ENCODE results near the gene SLIT1.

Gene SLIT1

GRCh38 chr10:97103316-97104080, 82.3 kb downstream of the SLIT1 start:
- H3F3A ChIP-seq (ENCODE audit: insufficient read depth, low read length): no peaks in the 10 kb centered on the region
- H3K9me3 ChIP-seq (ENCODE audit: low read length): no peaks in the 10 kb centered on the region
- no peak overlapping the region for H3K9ac ChIP-seq (ENCODE audit: low read length)
- H3K9me2 ChIP-seq (ENCODE audit: low read depth, low read length): no peaks in the 10 kb centered on the region
- no peaks in the 10 kb centered on the region for H4K20me1 ChIP-seq (ENCODE audit: insufficient read depth, low read length)
- no peak overlapping the region for H3K4me2 ChIP-seq (ENCODE audit: low read length)
- no peaks in the 10 kb centered on the region for H3K36me3 ChIP-seq (ENCODE audit: insufficient read depth, low read length)
- no peak overlapping the region for H2AFZ ChIP-seq (ENCODE audit: low read length)
- no peak overlapping the region for H3K4me3 ChIP-seq (ENCODE audit: low read depth, low read length, poor library complexity, severe bottlenecking)
- no peak for TF ChIP-seq EZH2 (IDR thresholded peaks at IDR 0.05; ENCODE audit: borderline replicate concordance, low read length)
- no peak for TF ChIP-seq CTCF (IDR thresholded peaks at IDR 0.05; ENCODE audit: low read length)
- no peaks in the 10 kb centered on the region for H3K27me3 ChIP-seq (ENCODE audit: insufficient read depth, low read length)
- no peaks in the 10 kb centered on the region for H3K79me2 ChIP-seq (ENCODE audit: insufficient read depth, low read length)
- H3K4me1 ChIP-seq (ENCODE audit: insufficient read depth, low read length, severe bottlenecking): no peaks in the 10 kb centered on the region
- no peak overlapping the region for H3K27ac ChIP-seq (ENCODE audit: low read depth, low read length, poor library complexity, severe bottlenecking)

GRCh38 chr10:97102441-97102840, 83.3 kb downstream of the SLIT1 start:
- TF ChIP-seq CTCF (IDR thresholded peaks at IDR 0.05; ENCODE audit: low read length) (no peak), EZH2 (IDR thresholded peaks at IDR 0.05; ENCODE audit: borderline replicate concordance, low read length) (no peak)
- H3K79me2 ChIP-seq (ENCODE audit: insufficient read depth, low read length): no peaks in the 10 kb centered on the region

GRCh38 chr10:97101166-97101940, 84.4 kb downstream of the SLIT1 start:
- Histone ChIP-seq H3K27me3 (ENCODE audit: insufficient read depth, low read length) (no peaks in the 10 kb centered on the region), H3K27ac (ENCODE audit: low read depth, low read length, poor library complexity, severe bottlenecking) (no peak overlapping the region), H3K9me3 (ENCODE audit: low read length) (no peaks in the 10 kb centered on the region), H3K4me2 (ENCODE audit: low read length) (no peak overlapping the region), H4K20me1 (ENCODE audit: insufficient read depth, low read length) (no peaks in the 10 kb centered on the region), H3K4me1 (ENCODE audit: insufficient read depth, low read length, severe bottlenecking) (peaks cover 9% of the 10 kb centered on the region), H3K9me2 (ENCODE audit: low read depth, low read length) (no peaks in the 10 kb centered on the region), H3K36me3 (ENCODE audit: insufficient read depth, low read length) (no peaks in the 10 kb centered on the region), H3F3A (ENCODE audit: insufficient read depth, low read length) (no peaks in the 10 kb centered on the region), H2AFZ (ENCODE audit: low read length) (no peak overlapping the region), H3K9ac (ENCODE audit: low read length) (no peak overlapping the region), H3K4me3 (ENCODE audit: low read depth, low read length, poor library complexity, severe bottlenecking) (no peak overlapping the region), H3K79me2 (ENCODE audit: insufficient read depth, low read length) (no peaks in the 10 kb centered on the region)
- no peak; the same call in 1 of the 2 replicates for TF ChIP-seq CTCF (IDR thresholded peaks at IDR 0.05; ENCODE audit: low read length)
- TF ChIP-seq EZH2 (IDR thresholded peaks at IDR 0.05; ENCODE audit: borderline replicate concordance, low read length): no peak

More at GRCh38 chr10:97102441-97102840, 83.3 kb downstream of the SLIT1 start:
- no peaks in the 10 kb centered on the region for H3K9me3 ChIP-seq (ENCODE audit: low read length)
- H3K27ac ChIP-seq (ENCODE audit: low read depth, low read length, poor library complexity, severe bottlenecking): no peak overlapping the region
- H4K20me1 ChIP-seq (ENCODE audit: insufficient read depth, low read length): no peaks in the 10 kb centered on the region
- no peak overlapping the region for H3K4me3 ChIP-seq (ENCODE audit: low read depth, low read length, poor library complexity, severe bottlenecking)
- H3K27me3 ChIP-seq (ENCODE audit: insufficient read depth, low read length): no peaks in the 10 kb centered on the region
- H3K4me2 ChIP-seq (ENCODE audit: low read length): no peak overlapping the region
- no peaks in the 10 kb centered on the region for H3K36me3 ChIP-seq (ENCODE audit: insufficient read depth, low read length)
- H3K4me1 ChIP-seq (ENCODE audit: insufficient read depth, low read length, severe bottlenecking): no peaks in the 10 kb centered on the region
- H2AFZ ChIP-seq (ENCODE audit: low read length): no peak overlapping the region
- H3F3A ChIP-seq (ENCODE audit: insufficient read depth, low read length): no peaks in the 10 kb centered on the region
- H3K9me2 ChIP-seq (ENCODE audit: low read depth, low read length): no peaks in the 10 kb centered on the region
- no peak overlapping the region for H3K9ac ChIP-seq (ENCODE audit: low read length)
